ENCODE measurements around the gene FXN. TPM values are rescaled to one million over a fixed set of nuclear protein-coding genes. Genes with fewer than 3 reads are reported as not detected.

The FXN gene
- total and polyA plus RNA-seq, 2 donors (not counting 3 experiments of a cell fraction or from before 2014, with no cell fraction given), result 18.2 to 21.2 TPM

DNA sequence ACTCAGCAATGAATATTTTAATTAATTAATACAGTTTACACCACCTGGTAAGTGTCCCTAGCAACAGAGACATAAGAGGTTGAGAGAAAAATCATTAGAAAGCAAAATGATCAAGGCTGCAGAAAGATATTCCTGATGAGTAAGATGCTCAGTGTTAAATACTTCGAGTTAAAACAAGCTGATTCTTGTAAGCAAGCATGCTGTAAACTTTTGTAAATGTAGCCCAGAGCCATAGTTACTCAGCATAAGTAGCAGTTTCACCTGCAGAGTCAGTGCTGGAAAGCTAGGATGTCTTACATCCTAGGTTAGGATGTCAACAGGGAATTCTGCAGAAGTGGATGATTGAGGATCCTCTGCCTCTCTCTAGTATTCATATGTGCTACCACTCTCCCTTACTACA is 25.8 kb upstream of the FXN start:
- CTCF ChIA-PET, result interaction anchor here (2.4 kb wide), 1 partner anchor 10 kb away, joined by 9 read pairs; no protein-coding TSS in a partner anchor
- H2AFZ ChIP-seq (ENCODE audit: low read depth, low read length), result no peak overlapping the region
- DNase-seq (ENCODE audit: low read depth, low spot score) (no peak), FAIRE-seq (no peak)
- POLR2A ChIA-PET, result no interaction called here
- no peaks in the 10 kb centered on the region for H3K4me1 ChIP-seq (ENCODE audit: control insufficient read depth, extremely low read depth, insufficient read depth, low read length)
- no peak overlapping the region for H3K9ac ChIP-seq (replicated peaks; ENCODE audit: extremely low read depth, insufficient read depth, low read length)
- peaks cover 0 to 6% of the 10 kb centered on the region in 2 experiments for H3K27me3 ChIP-seq (ENCODE audit: control insufficient read depth in 2 of 2, insufficient read depth in 2 of 2, low read length in 2 of 2)
- no peaks in the 10 kb centered on the region for H3K9me3 ChIP-seq (replicated peaks; ENCODE audit: control insufficient read depth, insufficient read depth, low read length)
- H3K9me1 ChIP-seq (replicated peaks; ENCODE audit: control insufficient read depth, extremely low read depth, insufficient read depth, low read length), result no peaks in the 10 kb centered on the region
- no TSS peak for BruUV-seq (replicated peaks)
- no peak for TF ChIP-seq GATA2 (IDR thresholded peaks at IDR 0.05; ENCODE audit: insufficient read depth, insufficient read length, low read depth, low read length)
- TF ChIP-seq EZH2 (IDR thresholded peaks at IDR 0.05; ENCODE audit: borderline replicate concordance, low read depth, low read length, severe bottlenecking), result no peak
- TF ChIP-seq POLR2A (IDR thresholded peaks at IDR 0.05; ENCODE audit: low read depth, low read length), result no peak
- no peak for TF ChIP-seq MAX (IDR thresholded peaks at IDR 0.05; ENCODE audit: insufficient read depth, insufficient read length)
- H3K79me2 ChIP-seq (ENCODE audit: control insufficient read depth, insufficient read depth, low read length), result no peaks in the 10 kb centered on the region
- no peaks in the 10 kb centered on the region for H4K20me1 ChIP-seq (replicated peaks; ENCODE audit: control insufficient read depth, extremely low read depth, insufficient read depth, low read length)
- H3K4me2 ChIP-seq (ENCODE audit: insufficient read depth, low read length), result no peak overlapping the region
- no peak overlapping the region for H3K27ac ChIP-seq (ENCODE audit: insufficient read depth, low read depth, low read length)
- intact Hi-C loops (cut with micrococcal nuclease) (no loop called here), dilution Hi-C loops (cut with MboI; ENCODE audit: extremely low pct_ligation_motif_present, low sequenced_read_pairs) (no loop called here)
- no peaks in the 10 kb centered on the region for H3K36me3 ChIP-seq (ENCODE audit: control insufficient read depth in 2 of 2, extremely low read depth in 1 of 2, insufficient read depth in 2 of 2, low read length in 2 of 2)
- no peak overlapping the region for H3K4me3 ChIP-seq (replicated peaks in 1 of 3; ENCODE audit: insufficient read depth in 1 of 3, low read depth in 1 of 3, low read length in 3 of 3)

DNA sequence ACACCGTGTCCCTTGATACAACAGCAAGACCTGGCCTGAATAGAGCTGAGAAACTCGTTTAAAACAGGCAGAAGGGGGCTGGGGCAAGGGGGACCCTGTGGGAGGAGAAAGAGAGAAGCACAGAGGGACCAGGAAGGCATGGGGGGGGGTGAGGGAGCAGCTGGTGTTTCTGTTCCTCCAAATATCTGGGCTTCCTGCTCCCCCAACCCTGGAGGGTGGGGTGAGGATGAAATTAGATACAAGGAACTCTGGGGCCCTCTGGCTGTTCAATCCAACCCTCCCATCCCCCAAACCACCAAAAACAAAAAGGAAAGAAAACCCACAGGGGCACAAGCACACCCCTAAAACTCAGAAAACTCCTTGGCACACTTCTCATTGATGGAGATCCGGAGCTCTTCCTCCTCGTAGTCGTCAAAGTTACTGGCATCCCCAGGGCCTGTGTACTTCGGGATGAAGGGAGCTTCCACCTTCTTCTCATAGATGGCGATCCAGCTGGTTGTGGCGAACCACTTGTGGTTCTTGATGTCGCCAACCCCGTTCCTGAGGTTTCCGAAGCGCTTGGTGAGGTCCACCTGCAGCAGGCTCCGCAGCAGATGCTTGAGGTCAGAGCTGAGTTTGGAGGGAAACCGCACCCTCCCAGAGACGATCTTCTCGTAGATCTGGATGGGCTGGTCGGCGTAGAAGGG is 22.7 kb upstream of the FXN start:
- intact Hi-C loops (cut with micrococcal nuclease), result no loop called here
- TF ChIP-seq GATA2 (IDR thresholded peaks at IDR 0.05; ENCODE audit: insufficient read depth, insufficient read length, low read depth, low read length) (no peak), CTCF (IDR thresholded peaks at IDR 0.05; ENCODE audit: extremely low read depth in 1 of 2, insufficient read depth in 1 of 2, low read depth in 1 of 2, low read length in 2 of 2) (no peak), MYC (IDR thresholded peaks at IDR 0.05; ENCODE audit: low read depth, low read length) (no peak), FOS (IDR thresholded peaks at IDR 0.05; ENCODE audit: borderline replicate concordance, insufficient read depth, low read length) (no peak), POLR2AphosphoS5 (IDR thresholded peaks at IDR 0.05; ENCODE audit: insufficient read depth, low read depth, low read length) (no peak), JUN (IDR thresholded peaks at IDR 0.05; ENCODE audit: borderline replicate concordance, insufficient read depth, insufficient read length, low read depth) (no peak), POLR2A (IDR thresholded peaks at IDR 0.05; ENCODE audit: low read depth, low read length) (no peak), MAX (IDR thresholded peaks at IDR 0.05; ENCODE audit: insufficient read depth, insufficient read length) (no peak), EZH2 (IDR thresholded peaks at IDR 0.05; ENCODE audit: borderline replicate concordance, low read depth, low read length, severe bottlenecking) (no peak)
- H3K27me3 ChIP-seq (ENCODE audit: control insufficient read depth in 2 of 2, insufficient read depth in 2 of 2, low read length in 2 of 2), result peaks cover 2 to 12% of the 10 kb centered on the region in 2 experiments
- no peak overlapping the region for H3K9ac ChIP-seq (replicated peaks; ENCODE audit: extremely low read depth, insufficient read depth, low read length)
- H3K27ac ChIP-seq (ENCODE audit: insufficient read depth, low read depth, low read length), result no peak overlapping the region
- no peaks in the 10 kb centered on the region for H4K20me1 ChIP-seq (replicated peaks; ENCODE audit: control insufficient read depth, extremely low read depth, insufficient read depth, low read length)
- H3K4me2 ChIP-seq (ENCODE audit: insufficient read depth, low read length), result no peak overlapping the region
- no peak overlapping the region for H2AFZ ChIP-seq (ENCODE audit: low read depth, low read length)
- DNase-seq (ENCODE audit: low read depth, low spot score), result no peak
- ChIA-PET POLR2A (no interaction called here), CTCF (no interaction called here)
- no TSS peak for BruUV-seq (replicated peaks)
- FAIRE-seq, result no peak
- no peaks in the 10 kb centered on the region for H3K9me1 ChIP-seq (replicated peaks; ENCODE audit: control insufficient read depth, extremely low read depth, insufficient read depth, low read length)
- H3K4me3 ChIP-seq (replicated peaks in 1 of 3; ENCODE audit: insufficient read depth in 1 of 3, low read depth in 1 of 3, low read length in 3 of 3), result no peak overlapping the region
- H3K79me2 ChIP-seq (ENCODE audit: control insufficient read depth, insufficient read depth, low read length), result no peaks in the 10 kb centered on the region
- no peaks in the 10 kb centered on the region for H3K36me3 ChIP-seq (ENCODE audit: control insufficient read depth in 2 of 2, extremely low read depth in 1 of 2, insufficient read depth in 2 of 2, low read length in 2 of 2)
- H3K9me3 ChIP-seq (replicated peaks; ENCODE audit: control insufficient read depth, insufficient read depth, low read length), result no peaks in the 10 kb centered on the region
- dilution Hi-C loops (cut with MboI; ENCODE audit: extremely low pct_ligation_motif_present, low sequenced_read_pairs), result no loop called here
- H3K4me1 ChIP-seq (ENCODE audit: control insufficient read depth, extremely low read depth, insufficient read depth, low read length), result no peaks in the 10 kb centered on the region
